Neuronal stem cell (in vitro differentiated cells): ENCODE results near the gene SNX32.

ENCODE experiments used
- DNase-seq: peaks from one replicate; pipeline ENCODE4 v3.0.0-alpha.2; 2013; ENCODE audit warnings: low spot score
- H2AFZ ChIP-seq: one replicate; pipeline ENCODE4 v1.6.1; 2013; ENCODE audit warnings: mild to moderate bottlenecking, low read length, inconsistent platforms
- H2AK5ac ChIP-seq: 2 replicates; pipeline ENCODE4 v1.6.1; 2013; ENCODE audit warnings: low read depth, mild to moderate bottlenecking, inconsistent platforms, low read length, moderate library complexity, mixed read lengths
- H2BK120ac ChIP-seq: 2 replicates; pipeline ENCODE4 v1.6.1; 2013; ENCODE audit warnings: low read depth, mild to moderate bottlenecking, inconsistent platforms, low read length, moderate library complexity, mixed read lengths
- H2BK12ac ChIP-seq: one replicate; pipeline ENCODE4 v1.6.1; 2013; ENCODE audit warnings: low read length, inconsistent platforms
- H2BK15ac ChIP-seq: 2 replicates; pipeline ENCODE4 v1.6.1; 2013; ENCODE audit warnings: mild to moderate bottlenecking, low read length, inconsistent platforms, mixed read lengths
- H2BK5ac ChIP-seq: one replicate; pipeline ENCODE4 v1.6.1; 2013; ENCODE audit warnings: inconsistent platforms, mild to moderate bottlenecking, low read length, moderate library complexity
- H3K14ac ChIP-seq: one replicate; pipeline ENCODE4 v1.6.1; 2013; ENCODE audit warnings: low read length, inconsistent platforms
- H3K18ac ChIP-seq: 2 replicates; pipeline ENCODE4 v1.6.1; 2013; ENCODE audit warnings: low read length, inconsistent platforms
- H3K23ac ChIP-seq: 2 replicates; pipeline ENCODE4 v1.6.1; 2013; ENCODE audit warnings: low read depth, mild to moderate bottlenecking, mixed read lengths, low read length, inconsistent platforms; ENCODE audit not compliant: poor library complexity
- H3K27ac ChIP-seq: replicated peaks from 3 replicates; pipeline ENCODE4 v1.5.1; 2013; ENCODE audit warnings: low read length, inconsistent platforms
- H3K27me3 ChIP-seq, 3 experiments: 2 replicates each; pipeline ENCODE4 v1.6.1; 2013; ENCODE audit warnings: low read length in 3 of 3, mild to moderate bottlenecking in 2 of 3, inconsistent platforms in 1 of 3, low read depth in 1 of 3, mixed read lengths in 1 of 3, moderate library complexity in 1 of 3; ENCODE audit not compliant: control insufficient read depth in 3 of 3, insufficient read depth in 3 of 3
- H3K36me3 ChIP-seq, 2 donors: replicated peaks in 1 of 2; 2 replicates each; pipeline ENCODE4 v1.6.1; 2013; ENCODE audit warnings: low read length in 2 of 2; ENCODE audit not compliant: control insufficient read depth in 2 of 2, insufficient read depth in 2 of 2
- H3K4ac ChIP-seq: 2 replicates; pipeline ENCODE4 v1.6.1; 2013; ENCODE audit warnings: inconsistent platforms, mild to moderate bottlenecking, low read length, moderate library complexity
- H3K4me1 ChIP-seq, 2 donors: 1 replicate in 1 of 2; 2 replicates in 1 of 2; pipeline ENCODE4 v1.6.1; 2013; ENCODE audit warnings: low read length in 2 of 2, low read depth in 1 of 2; ENCODE audit not compliant: control insufficient read depth in 2 of 2, insufficient read depth in 1 of 2
- H3K4me2 ChIP-seq: one replicate; pipeline ENCODE4 v1.6.1; 2013; ENCODE audit warnings: mild to moderate bottlenecking, low read length, inconsistent platforms; ENCODE audit not compliant: insufficient read depth, poor library complexity, severe bottlenecking
- H3K4me3 ChIP-seq, 2 donors: 2 replicates each; pipeline ENCODE4 v1.5.1; 2013; ENCODE audit warnings: low read length in 2 of 2, mild to moderate bottlenecking in 2 of 2, inconsistent platforms in 1 of 2, moderate library complexity in 1 of 2
- H3K79me1 ChIP-seq: one replicate; pipeline ENCODE4 v1.6.1; 2013; ENCODE audit warnings: low read depth, mild to moderate bottlenecking, inconsistent platforms, low read length, moderate library complexity
- H3K9ac ChIP-seq: one replicate; pipeline ENCODE4 v1.6.1; 2013; ENCODE audit warnings: mild to moderate bottlenecking, low read depth, low read length, inconsistent platforms; ENCODE audit not compliant: poor library complexity
- H3K9me3 ChIP-seq, 2 donors: replicated peaks in 1 of 2; 2 replicates each; pipeline versions ENCODE3 to v1.6.1; 2013; ENCODE audit warnings: low read length in 2 of 2, mild to moderate bottlenecking in 2 of 2, inconsistent platforms in 1 of 2, low read depth in 1 of 2, mixed read lengths in 1 of 2, moderate library complexity in 1 of 2; ENCODE audit not compliant: control insufficient read depth in 2 of 2, insufficient read depth in 1 of 2
- H4K8ac ChIP-seq: one replicate; pipeline ENCODE4 v1.6.1; 2013; ENCODE audit warnings: low read depth, mild to moderate bottlenecking, inconsistent platforms, low read length, moderate library complexity
- H4K91ac ChIP-seq: one replicate; pipeline ENCODE4 v1.6.1; 2013; ENCODE audit warnings: low read length, low read depth, mild to moderate bottlenecking, inconsistent platforms; ENCODE audit not compliant: poor library complexity
- WGBS, 2 donors: extraction: QIAGEN DNeasy Blood & Tissue Kit; methylation state at CpG; one replicate each; pipeline ENCODE4 v1.1.7; 2013; ENCODE audit warnings: missing lambda C conversion rate in 2 of 2, mixed read lengths in 1 of 2; ENCODE audit not compliant: insufficient read length in 2 of 2, insufficient replicate concordance in 1 of 2; ENCODE audit errors: extremely low coverage in 2 of 2; 5-methylcytosine and 5-hydroxymethylcytosine counted together

SNX32 gene

GRCh38 chr11:65863889-65864705 is 30.3 kb downstream of the SNX32 start:
- peaks cover 40 to 65% of the 10 kb centered on the region in 2 donors for H3K36me3 ChIP-seq
- H4K91ac ChIP-seq = no peak overlapping the region

DNA sequence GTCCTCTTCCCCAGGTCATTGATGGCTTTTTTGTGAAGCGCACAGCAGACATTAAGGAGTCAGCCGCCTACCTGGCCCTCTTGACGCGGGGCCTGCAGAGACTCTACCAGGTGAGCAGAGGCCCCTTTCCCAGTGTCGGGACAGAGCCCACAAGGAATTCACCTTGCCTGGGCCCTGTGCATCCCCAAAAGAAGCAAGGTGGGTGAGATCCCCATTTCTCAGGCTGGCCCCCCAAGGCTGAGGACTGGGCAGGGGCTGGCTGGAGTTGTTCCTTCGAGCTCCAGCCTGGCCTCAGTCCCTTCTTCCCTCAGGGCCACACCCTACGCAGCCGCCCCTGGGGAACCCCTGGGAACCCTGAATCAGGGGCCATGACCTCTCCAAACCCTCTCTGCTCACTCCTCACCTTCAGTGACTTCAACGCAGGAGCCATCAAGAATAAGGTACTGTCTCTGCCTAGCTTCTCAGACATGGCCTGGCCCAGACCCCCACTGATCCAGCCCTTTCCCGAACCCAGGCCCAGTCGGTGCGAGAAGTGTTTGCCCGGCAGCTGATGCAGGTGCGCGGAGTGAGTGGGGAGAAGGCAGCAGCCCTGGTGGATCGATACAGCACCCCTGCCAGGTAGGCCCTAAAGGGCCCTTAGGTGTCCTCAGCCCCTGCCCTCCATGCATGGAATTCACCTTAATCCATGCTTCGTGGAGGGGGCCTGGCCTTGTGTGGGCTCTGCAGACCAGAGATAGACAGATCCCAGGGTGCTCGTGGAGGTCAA is 31.1 kb downstream of the SNX32 start:
- no peak overlapping the region for H3K9ac ChIP-seq
- peaks cover 19% of the 10 kb centered on the region for H3K79me1 ChIP-seq
- H4K8ac ChIP-seq = no peak overlapping the region
- H3K27ac ChIP-seq = no peak overlapping the region
- no peak overlapping the region for H3K18ac ChIP-seq
- H3K4me1 ChIP-seq = peaks cover 11 to 16% of the 10 kb centered on the region in 2 donors
- no peak overlapping the region for H3K14ac ChIP-seq
- no peak overlapping the region for H2BK15ac ChIP-seq
- H3K4me3 ChIP-seq = no peak overlapping the region
- H2BK5ac ChIP-seq = no peak overlapping the region
- no peaks in the 10 kb centered on the region for H3K9me3 ChIP-seq
- H3K4ac ChIP-seq = no peak overlapping the region
- H3K27me3 ChIP-seq = no peaks in the 10 kb centered on the region
- no peak overlapping the region for H2AFZ ChIP-seq
- no peak for DNase-seq
- H4K91ac ChIP-seq = no peak overlapping the region
- H3K36me3 ChIP-seq = peaks cover 40 to 65% of the 10 kb centered on the region in 2 donors
- H2BK120ac ChIP-seq = no peak overlapping the region
- H3K23ac ChIP-seq = peak overlapping the region; percentile 36
- no peak overlapping the region for H2BK12ac ChIP-seq
- no peak overlapping the region for H2AK5ac ChIP-seq
- no CpG with 5 or more reads among the region's 18 CpGs for WGBS, 2 donors
- H3K4me2 ChIP-seq = no peak overlapping the region

More at GRCh38 chr11:65863889-65864705, 30.3 kb downstream of the SNX32 start:
- Histone ChIP-seq H2AK5ac (no peak overlapping the region), H3K27ac (no peak overlapping the region), H3K79me1 (peaks cover 19% of the 10 kb centered on the region), H4K8ac (no peak overlapping the region), H3K4ac (no peak overlapping the region), H3K23ac (no peak overlapping the region), H2BK12ac (no peak overlapping the region), H3K4me3 (no peak overlapping the region), H3K18ac (no peak overlapping the region), H3K4me2 (no peak overlapping the region), H2BK15ac (no peak overlapping the region), H3K14ac (no peak overlapping the region), H2BK120ac (no peak overlapping the region), H3K4me1 (peaks cover 8 to 17% of the 10 kb centered on the region in 2 donors), H3K9me3 (no peaks in the 10 kb centered on the region), H3K27me3 (no peaks in the 10 kb centered on the region), H3K9ac (no peak overlapping the region), H2BK5ac (no peak overlapping the region), H2AFZ (no peak overlapping the region)
- no peak for DNase-seq
- WGBS, 2 donors = no CpG with 5 or more reads among the region's 12 CpGs

DNA sequence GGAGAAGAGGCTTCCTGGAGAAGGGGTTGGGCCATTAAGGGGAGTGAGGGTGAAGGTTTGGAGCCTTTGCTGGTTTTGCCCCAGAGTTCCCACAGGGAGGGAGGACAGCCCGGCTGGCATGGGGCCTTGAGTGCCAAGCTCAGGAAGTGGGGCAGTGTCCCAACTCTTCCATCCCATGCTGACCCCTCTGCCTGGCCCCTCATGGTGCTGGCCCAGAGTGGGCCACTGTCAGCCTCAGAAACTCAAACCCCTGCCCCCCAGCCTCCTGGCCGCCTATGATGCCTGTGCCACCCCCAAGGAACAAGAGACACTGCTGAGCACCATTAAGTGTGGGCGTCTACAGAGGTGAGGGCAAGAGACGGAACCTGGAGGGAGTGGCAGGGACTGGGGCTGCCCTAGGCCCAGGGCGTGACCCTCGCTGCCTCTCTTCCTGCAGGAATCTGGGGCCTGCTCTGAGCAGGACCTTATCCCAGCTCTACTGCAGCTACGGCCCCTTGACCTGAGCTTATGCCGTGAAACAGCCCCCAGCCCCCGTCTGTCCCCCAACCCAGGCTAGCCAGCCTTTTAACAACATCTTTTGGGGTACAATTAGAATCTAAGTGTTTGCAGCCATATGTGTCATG is 31.9 kb downstream of the SNX32 start:
- H3K9me3 ChIP-seq = no peaks in the 10 kb centered on the region
- DNase-seq = no peak
- no peak overlapping the region for H2BK5ac ChIP-seq
- H3K4ac ChIP-seq = no peak overlapping the region
- peaks cover 14 to 19% of the 10 kb centered on the region in 2 donors for H3K4me1 ChIP-seq
- H4K91ac ChIP-seq = no peak overlapping the region
- H3K27ac ChIP-seq = no peak overlapping the region
- no peaks in the 10 kb centered on the region for H3K27me3 ChIP-seq
- peaks cover 40 to 65% of the 10 kb centered on the region in 2 donors for H3K36me3 ChIP-seq
- H3K79me1 ChIP-seq = peaks cover 20% of the 10 kb centered on the region
- no peak overlapping the region for H4K8ac ChIP-seq
- H2BK15ac ChIP-seq = no peak overlapping the region
- H3K4me2 ChIP-seq = no peak overlapping the region
- H3K23ac ChIP-seq = peak overlapping the region; percentile 29
- H2BK12ac ChIP-seq = no peak overlapping the region
- no CpG with 5 or more reads among the region's 9 CpGs for WGBS, 2 donors
- peak overlapping the region; percentile 13 for H3K9ac ChIP-seq
- no peak overlapping the region for H2AK5ac ChIP-seq
- H3K4me3 ChIP-seq = no peak overlapping the region
- H3K14ac ChIP-seq = no peak overlapping the region
- no peak overlapping the region for H2BK120ac ChIP-seq
- no peak overlapping the region for H3K18ac ChIP-seq
- H2AFZ ChIP-seq = no peak overlapping the region
